PC-3 (cell line): ENCODE data around the gene PRKN. TPM values are rescaled to one million over a fixed set of nuclear protein-coding genes. Genes with fewer than 3 reads are reported as not detected.

Source experiments
- ATAC-seq: fragments of 200-7000 bp; cut with Tn5 transposase; 2 replicates; pipeline ENCODE4 v1.9.1; 2020; ENCODE audit warnings: mild to moderate bottlenecking, moderate library complexity
- BruUV-seq: library from RNA; stranded (reverse); fragments of 400-500 nt; replicated peaks from 2 replicates; lab custom pipeline; 2021; lab: Mats Ljungman, UMichigan
- CTCF ChIA-PET: fragments of 300-600 bp; sonication (Branson Sonifier 250); formaldehyde crosslinking; loops from one replicate; lab custom pipeline; 2022; ENCODE audit warnings: antibody characterized with exemption; lab: Charles Lee
- POLR2A ChIA-PET: fragments of 300-600 bp; sonication (Branson Sonifier 250); formaldehyde crosslinking; loops from one replicate; lab custom pipeline; 2022; ENCODE audit warnings: antibody characterized with exemption; ENCODE audit not compliant: unreplicated experiment; lab: Charles Lee
- DNase-seq: peaks from one replicate; pipeline ENCODE4 v3.0.0-alpha.2; 2015
- H2AFZ ChIP-seq: fragments of 300-600 bp; sonication (generic); 2 replicates; pipeline ENCODE4 v1.6.0; 2016; ENCODE audit warnings: antibody characterized with exemption, low read length
- H3F3A ChIP-seq: fragments of 300-600 bp; sonication (generic); one replicate; pipeline ENCODE4 v1.6.0; 2017; ENCODE audit warnings: antibody characterized with exemption, low read length, control low read depth, mild to moderate bottlenecking; ENCODE audit not compliant: unreplicated experiment
- H3K27ac ChIP-seq: fragments of 300-600 bp; sonication (generic); 2 replicates; pipeline ENCODE4 v1.5.1; 2016; ENCODE audit warnings: mild to moderate bottlenecking, low read length
- H3K27me3 ChIP-seq: fragments of 300-600 bp; sonication (generic); 2 replicates; pipeline ENCODE4 v1.6.1; 2016; ENCODE audit warnings: low read length, mixed read lengths
- H3K36me3 ChIP-seq: fragments of 300-600 bp; sonication (generic); 2 replicates; pipeline ENCODE4 v1.6.1; 2016; ENCODE audit warnings: low read depth, mixed run types, low read length, mixed read lengths
- H3K4me1 ChIP-seq: fragments of 300-600 bp; sonication (generic); 2 replicates; pipeline ENCODE4 v1.5.1; 2016; ENCODE audit warnings: low read length; ENCODE audit not compliant: insufficient read depth
- H3K4me2 ChIP-seq: fragments of 300-600 bp; sonication (generic); 2 replicates; pipeline ENCODE4 v1.6.0; 2016; ENCODE audit warnings: low read length
- H3K4me3 ChIP-seq: fragments of 300-600 bp; sonication (generic); 2 replicates; pipeline ENCODE4 v1.5.1; 2016; ENCODE audit warnings: mild to moderate bottlenecking, low read length, mixed read lengths
- H3K79me2 ChIP-seq: fragments of 300-600 bp; sonication (generic); 2 replicates; pipeline ENCODE4 v1.6.1; 2017; ENCODE audit warnings: low read length, mixed read lengths
- H3K9ac ChIP-seq: fragments of 300-600 bp; sonication (generic); 2 replicates; pipeline ENCODE4 v1.6.0; 2016; ENCODE audit warnings: mild to moderate bottlenecking, low read length
- H3K9me2 ChIP-seq: fragments of 300-600 bp; sonication (generic); replicated peaks from 2 replicates; pipeline ENCODE4 v1.6.1; 2016; ENCODE audit warnings: mixed run types, low read length, mixed read lengths
- H3K9me3 ChIP-seq: fragments of 300-600 bp; sonication (generic); 2 replicates; pipeline ENCODE4 v1.6.1; 2016; ENCODE audit warnings: low read length, mixed read lengths
- H4K20me1 ChIP-seq: fragments of 300-600 bp; sonication (generic); 2 replicates; pipeline ENCODE4 v1.6.1; 2016; ENCODE audit warnings: low read length, mixed read lengths
- CTCF ChIP-seq: fragments of 300-600 bp; sonication (generic); conservative IDR thresholded peaks from 2 replicates; pipeline ENCODE4 v1.5.1; 2017; ENCODE audit warnings: antibody characterized with exemption, low read depth, mild to moderate bottlenecking, low read length
- EZH2 ChIP-seq: fragments of 300-600 bp; sonication (generic); IDR thresholded peaks from one replicate; pipeline ENCODE4 v1.6.1; 2017; ENCODE audit warnings: antibody characterized with exemption, mild to moderate bottlenecking, low read length; ENCODE audit not compliant: unreplicated experiment
- EZH2phosphoT487 ChIP-seq: fragments of 300-600 bp; sonication (generic); IDR thresholded peaks from 2 replicates; pipeline ENCODE4 v1.6.1; 2018; ENCODE audit warnings: mild to moderate bottlenecking, antibody characterized with exemption, low read length, borderline replicate concordance
- intact Hi-C: fragments of 100-400 bp; cut with micrococcal nuclease; formaldehyde crosslinking; loops from 2 replicates; pipeline ENCODE4 v1.9.0; 2023
- total RNA-seq: library from RNA; depleted of rRNA; stranded (reverse); fragments of >200 nt; gene quantifications from 2 replicates; pipeline ENCODE4 v1.2.3, GENCODE V29; 2014

PRKN gene
- total RNA-seq, 1 experiment from 2014 or later: not detected

- Histone ChIP-seq H3K4me2 (no peak overlapping the region), H3K9me2 (no peaks in the 10 kb centered on the region), H3K9ac (no peak overlapping the region), H3K36me3 (no peaks in the 10 kb centered on the region), H3K4me1 (no peaks in the 10 kb centered on the region), H2AFZ (no peak overlapping the region), H3K27me3 (no peaks in the 10 kb centered on the region), H3F3A (no peaks in the 10 kb centered on the region), H3K27ac (no peak overlapping the region), H3K79me2 (no peaks in the 10 kb centered on the region), H4K20me1 (no peaks in the 10 kb centered on the region), H3K4me3 (no peak overlapping the region), H3K9me3 (no peaks in the 10 kb centered on the region)
- intact Hi-C loops: no loop called here
- BruUV-seq: no TSS peak
- ATAC-seq: no peak
- DNase-seq: no peak
- no peak for TF ChIP-seq EZH2
- no peak for TF ChIP-seq CTCF
- TF ChIP-seq EZH2phosphoT487: no peak
- ChIA-PET POLR2A (no interaction called here), CTCF (no interaction called here)
Observed at GRCh38 chr6:162217058-162217457, 510.5 kb downstream of the PRKN start.

- ATAC-seq (no peak), DNase-seq (no peak)
- TF ChIP-seq EZH2: no peak
- no peak for TF ChIP-seq CTCF
- H3K27ac ChIP-seq: no peak overlapping the region
- intact Hi-C loops: no loop called here
- no peak overlapping the region for H3K4me3 ChIP-seq
- H3K36me3 ChIP-seq: no peaks in the 10 kb centered on the region
- no TSS peak for BruUV-seq
- H3K9me3 ChIP-seq: no peaks in the 10 kb centered on the region
- no peak overlapping the region for H3K4me2 ChIP-seq
- no peaks in the 10 kb centered on the region for H4K20me1 ChIP-seq
- no peak overlapping the region for H3K9ac ChIP-seq
- no peaks in the 10 kb centered on the region for H3K27me3 ChIP-seq
- H3F3A ChIP-seq: no peaks in the 10 kb centered on the region
- CTCF ChIA-PET: no interaction called here
- no peaks in the 10 kb centered on the region for H3K9me2 ChIP-seq
- no peaks in the 10 kb centered on the region for H3K4me1 ChIP-seq
- POLR2A ChIA-PET: no interaction called here
- no peak overlapping the region for H2AFZ ChIP-seq
- H3K79me2 ChIP-seq: no peaks in the 10 kb centered on the region
Observed at GRCh38 chr6:162211777-162212176, 515.8 kb downstream of the PRKN start.

GRCh38 chr6:162211022-162211421 lies 516.5 kb downstream of the PRKN start:
- Histone ChIP-seq H3K4me3 (no peak overlapping the region), H3F3A (no peaks in the 10 kb centered on the region), H4K20me1 (no peaks in the 10 kb centered on the region), H3K4me1 (no peaks in the 10 kb centered on the region), H3K27me3 (no peaks in the 10 kb centered on the region; the same call in 1 of the 2 replicates), H3K79me2 (no peaks in the 10 kb centered on the region), H3K9me3 (no peaks in the 10 kb centered on the region), H2AFZ (no peak overlapping the region), H3K9ac (no peak overlapping the region), H3K36me3 (no peaks in the 10 kb centered on the region), H3K9me2 (no peaks in the 10 kb centered on the region), H3K4me2 (no peak overlapping the region), H3K27ac (no peak overlapping the region)
- DNase-seq (no peak), ATAC-seq (no peak)
- POLR2A ChIA-PET: no interaction called here
- TF ChIP-seq EZH2: no peak
- no peak for TF ChIP-seq CTCF
- no peak for TF ChIP-seq EZH2phosphoT487
- no TSS peak for BruUV-seq
- CTCF ChIA-PET: no interaction called here
- intact Hi-C loops: no loop called here
